Measurements from ENCODE around the gene SAMD14. TPM values are rescaled to one million over a fixed set of nuclear protein-coding genes. Genes with fewer than 3 reads are reported as not detected.
A peak's percentile ranks its signal among the peaks of the same experiment; 100 is the strongest.

Gene SAMD14
- total RNA-seq (1 to 10 TPM; 1.7 to 5.8 TPM), total RNA-seq (0.45 to 0.46 reads per million in 2 donors)

GRCh38 chr17:50129728-50130558 lies at the start of gene SAMD14:
TSS of gene SAMD14 (minus strand) at chr17:50130160. CDS start at chr17:50124959, 5,201 bp downstream.
- Mint-ChIP-seq H3K4me3 (peak within 1 kb of the TSS; percentile 88), H3K36me3 (ENCODE audit: low read depth) (no peaks in the 10 kb centered on the region), H3K27me3 (peaks cover 4% of the 10 kb centered on the region), H3K27ac (peak within 1 kb of the TSS; percentile 88), H3K4me1 (peaks cover 28% of the 10 kb centered on the region)
- peak; percentile 81 for ATAC-seq
- peak; percentile 37 to 55 (median 51) for DNase-seq
- H3K9me3 ChIP-seq (ENCODE audit: control insufficient read depth, low read length, poor library complexity, severe bottlenecking): no peaks in the 10 kb centered on the region

- Mint-ChIP-seq H3K27ac (peak overlapping the region; percentile 78), H3K4me1 (peaks cover 15% of the 10 kb centered on the region), H3K27me3 (peaks cover 6% of the 10 kb centered on the region), H3K4me3 (peak overlapping the region; percentile 80), H3K36me3 (ENCODE audit: low read depth) (no peaks in the 10 kb centered on the region)
- no peaks in the 10 kb centered on the region for H3K9me3 ChIP-seq (ENCODE audit: control insufficient read depth, low read length, poor library complexity, severe bottlenecking)
- ATAC-seq (peak; percentile 93), DNase-seq (peak in 1 of 3 donors; percentile 34)
Observed at GRCh38 chr17:50177983-50178834, 48.2 kb upstream of the SAMD14 start.

- Mint-ChIP-seq H3K27me3 (peaks cover 6% of the 10 kb centered on the region), H3K4me1 (peaks cover 11% of the 10 kb centered on the region), H3K27ac (no peak overlapping the region), H3K4me3 (no peak overlapping the region), H3K36me3 (ENCODE audit: low read depth) (no peaks in the 10 kb centered on the region)
- ATAC-seq: no peak
- no peaks in the 10 kb centered on the region for H3K9me3 ChIP-seq (ENCODE audit: control insufficient read depth, low read length, poor library complexity, severe bottlenecking)
- DNase-seq: no peak
Observed at GRCh38 chr17:50177476-50177875, 47.5 kb upstream of the SAMD14 start.

GRCh38 chr17:50176559-50177357 lies 46.8 kb upstream of the SAMD14 start:
- H3K9me3 ChIP-seq (ENCODE audit: control insufficient read depth, low read length, poor library complexity, severe bottlenecking): no peaks in the 10 kb centered on the region
- H3K27ac Mint-ChIP-seq: no peak overlapping the region
- ATAC-seq (no peak), DNase-seq (no peak)
- peaks cover 6% of the 10 kb centered on the region for H3K27me3 Mint-ChIP-seq
- H3K36me3 Mint-ChIP-seq (ENCODE audit: low read depth): no peaks in the 10 kb centered on the region
- peaks cover 11% of the 10 kb centered on the region for H3K4me1 Mint-ChIP-seq
- no peak overlapping the region for H3K4me3 Mint-ChIP-seq

GRCh38 chr17:50175035-50175807 lies 45.3 kb upstream of the SAMD14 start:
- no peak overlapping the region for H3K4me3 Mint-ChIP-seq
- H3K36me3 Mint-ChIP-seq (ENCODE audit: low read depth): no peaks in the 10 kb centered on the region
- peak overlapping the region; percentile 72 for H3K27ac Mint-ChIP-seq
- no peak for DNase-seq
- peaks cover 6% of the 10 kb centered on the region for H3K27me3 Mint-ChIP-seq
- no peaks in the 10 kb centered on the region for H3K9me3 ChIP-seq (ENCODE audit: control insufficient read depth, low read length, poor library complexity, severe bottlenecking)
- no peak for ATAC-seq
- peaks cover 11% of the 10 kb centered on the region for H3K4me1 Mint-ChIP-seq

- H3K4me3 Mint-ChIP-seq: no peak overlapping the region
- H3K4me1 Mint-ChIP-seq: peaks cover 12% of the 10 kb centered on the region
- H3K27me3 Mint-ChIP-seq: peaks cover 6% of the 10 kb centered on the region
- H3K36me3 Mint-ChIP-seq (ENCODE audit: low read depth): no peaks in the 10 kb centered on the region
- DNase-seq: no peak
- H3K27ac Mint-ChIP-seq: no peak overlapping the region
- no peak for ATAC-seq
- H3K9me3 ChIP-seq (ENCODE audit: control insufficient read depth, low read length, poor library complexity, severe bottlenecking): no peaks in the 10 kb centered on the region
Observed at GRCh38 chr17:50174444-50174843, 44.5 kb upstream of the SAMD14 start.

- no peaks in the 10 kb centered on the region for H3K9me3 ChIP-seq (ENCODE audit: control insufficient read depth, low read length, poor library complexity, severe bottlenecking)
- DNase-seq: no peak
- peaks cover 19% of the 10 kb centered on the region for H3K4me1 Mint-ChIP-seq
- no peak for ATAC-seq
- no peak overlapping the region for H3K27ac Mint-ChIP-seq
- H3K27me3 Mint-ChIP-seq: peaks cover 3% of the 10 kb centered on the region
- H3K4me3 Mint-ChIP-seq: no peak overlapping the region
- no peaks in the 10 kb centered on the region for H3K36me3 Mint-ChIP-seq (ENCODE audit: low read depth)
Observed at GRCh38 chr17:50173335-50173941, 43.5 kb upstream of the SAMD14 start.

- DNase-seq: no peak
- ATAC-seq: no peak
- no peaks in the 10 kb centered on the region for H3K27me3 Mint-ChIP-seq
- H3K4me1 Mint-ChIP-seq: peaks cover 16% of the 10 kb centered on the region
- H3K27ac Mint-ChIP-seq: no peak overlapping the region
- no peaks in the 10 kb centered on the region for H3K36me3 Mint-ChIP-seq (ENCODE audit: low read depth)
- H3K4me3 Mint-ChIP-seq: no peak overlapping the region
- no peaks in the 10 kb centered on the region for H3K9me3 ChIP-seq (ENCODE audit: control insufficient read depth, low read length, poor library complexity, severe bottlenecking)
Observed at GRCh38 chr17:50172936-50173334, 43.0 kb upstream of the SAMD14 start.

- no peaks in the 10 kb centered on the region for H3K27me3 Mint-ChIP-seq
- peaks cover 17% of the 10 kb centered on the region for H3K4me1 Mint-ChIP-seq
- DNase-seq (no peak), ATAC-seq (no peak)
- no peak overlapping the region for H3K4me3 Mint-ChIP-seq
- no peak overlapping the region for H3K27ac Mint-ChIP-seq
- no peaks in the 10 kb centered on the region for H3K36me3 Mint-ChIP-seq (ENCODE audit: low read depth)
- H3K9me3 ChIP-seq (ENCODE audit: control insufficient read depth, low read length, poor library complexity, severe bottlenecking): no peaks in the 10 kb centered on the region
Observed at GRCh38 chr17:50172130-50172529, 42.2 kb upstream of the SAMD14 start.

GRCh38 chr17:50171371-50172071 lies 41.6 kb upstream of the SAMD14 start:
- no peak for DNase-seq
- no peak for ATAC-seq
- peaks cover 19% of the 10 kb centered on the region for H3K4me1 Mint-ChIP-seq
- no peak overlapping the region for H3K4me3 Mint-ChIP-seq
- no peaks in the 10 kb centered on the region for H3K36me3 Mint-ChIP-seq (ENCODE audit: low read depth)
- H3K27ac Mint-ChIP-seq: no peak overlapping the region
- no peaks in the 10 kb centered on the region for H3K9me3 ChIP-seq (ENCODE audit: control insufficient read depth, low read length, poor library complexity, severe bottlenecking)
- H3K27me3 Mint-ChIP-seq: no peaks in the 10 kb centered on the region

- DNase-seq: no peak
- peak; percentile 31 for ATAC-seq
- H3K9me3 ChIP-seq (ENCODE audit: control insufficient read depth, low read length, poor library complexity, severe bottlenecking): no peaks in the 10 kb centered on the region
- Mint-ChIP-seq H3K27me3 (no peaks in the 10 kb centered on the region), H3K36me3 (ENCODE audit: low read depth) (no peaks in the 10 kb centered on the region), H3K27ac (no peak overlapping the region), H3K4me1 (peaks cover 19% of the 10 kb centered on the region), H3K4me3 (no peak overlapping the region)
Observed at GRCh38 chr17:50170662-50171370, 40.9 kb upstream of the SAMD14 start.
